Effector memory CD4-positive, alpha-beta T cell (primary cell): ENCODE results near the gene MUC4.
"Not testable (repeated sequence)": the region's sequence is repeated elsewhere in the genome, so short reads cannot be mapped to it uniquely, and the experiment has no call there.

Experiments
- DNase-seq, 3 donors: peaks; one replicate each; pipeline ENCODE4 v3.0.0-alpha.2; 2020
- H3K27ac ChIP-seq: 2 replicates; pipeline ENCODE4 v1.7.0; 2013; ENCODE audit warnings: mild to moderate bottlenecking, low read length, moderate library complexity; ENCODE audit not compliant: insufficient read depth, poor library complexity, severe bottlenecking
- H3K27me3 ChIP-seq: replicated peaks from 2 replicates; pipeline ENCODE4 v1.7.0; 2013; ENCODE audit warnings: mild to moderate bottlenecking, low read length; ENCODE audit not compliant: insufficient read depth, control insufficient read depth, poor library complexity, severe bottlenecking
- H3K36me3 ChIP-seq: 2 replicates; pipeline ENCODE4 v1.7.0; 2013; ENCODE audit warnings: mild to moderate bottlenecking, low read length, moderate library complexity; ENCODE audit not compliant: control insufficient read depth, insufficient read depth
- H3K4me1 ChIP-seq: 2 replicates; pipeline ENCODE4 v1.7.0; 2013; ENCODE audit warnings: low read length, mild to moderate bottlenecking; ENCODE audit not compliant: control insufficient read depth, insufficient read depth, poor library complexity, severe bottlenecking
- H3K4me3 ChIP-seq: 2 replicates; pipeline ENCODE4 v1.7.0; 2013; ENCODE audit warnings: low read length, low read depth, mild to moderate bottlenecking; ENCODE audit not compliant: insufficient read depth, poor library complexity, severe bottlenecking
- H3K9me3 ChIP-seq: 2 replicates; pipeline ENCODE4 v1.7.0; 2013; ENCODE audit warnings: mild to moderate bottlenecking, low read length, moderate library complexity; ENCODE audit not compliant: control insufficient read depth

MUC4 gene

DNA sequence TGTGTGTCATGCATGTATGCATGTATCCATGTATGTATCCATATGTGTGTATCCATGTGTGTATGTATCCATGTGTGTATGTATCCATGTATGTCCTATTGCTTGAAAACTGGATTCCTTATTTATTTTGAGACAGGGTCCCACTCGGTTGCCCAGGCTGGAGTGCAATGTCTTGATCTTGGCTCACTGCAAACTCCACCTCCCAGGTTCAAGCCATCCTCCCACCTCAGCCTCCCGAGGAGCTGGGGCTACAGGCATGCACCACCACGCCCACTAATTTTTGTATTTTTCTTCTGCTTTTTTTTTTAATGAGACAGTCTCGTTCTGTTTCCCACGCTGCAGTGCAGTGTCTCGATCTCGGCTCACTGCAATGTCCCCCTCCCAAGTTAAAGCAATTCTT, 56.8 kb downstream of the MUC4 start:
- H3K36me3 ChIP-seq: no peaks in the 10 kb centered on the region
- no peaks in the 10 kb centered on the region for H3K9me3 ChIP-seq
- H3K27ac ChIP-seq: no peak overlapping the region
- no peak for DNase-seq
- no peaks in the 10 kb centered on the region for H3K4me1 ChIP-seq
- peaks cover 2% of the 10 kb centered on the region for H3K27me3 ChIP-seq
- no peak overlapping the region for H3K4me3 ChIP-seq

DNA sequence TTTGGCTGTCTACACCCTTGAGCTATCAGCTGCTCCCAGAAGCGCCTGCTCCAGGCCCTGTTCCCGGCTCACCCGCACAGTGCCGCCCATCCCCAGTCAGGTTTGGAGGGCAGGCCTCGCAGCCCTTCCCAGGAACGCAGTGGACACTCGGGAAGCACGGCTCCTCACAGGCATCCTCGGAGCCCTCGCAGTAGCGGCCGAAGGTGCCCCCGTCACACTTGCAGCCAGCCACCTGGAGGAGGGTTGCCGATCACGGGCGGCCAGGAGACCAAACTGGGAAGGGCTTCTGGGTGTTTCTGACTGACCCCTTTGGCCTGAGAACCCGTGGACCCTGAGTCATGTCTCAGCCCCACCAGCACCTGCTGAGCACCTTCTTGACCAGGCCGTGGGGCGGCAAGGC, 57.6 kb downstream of the MUC4 start:
- no peak for DNase-seq
- no peaks in the 10 kb centered on the region for H3K36me3 ChIP-seq
- H3K9me3 ChIP-seq: no peaks in the 10 kb centered on the region
- no peaks in the 10 kb centered on the region for H3K4me1 ChIP-seq
- H3K27ac ChIP-seq: no peak overlapping the region
- H3K4me3 ChIP-seq: no peak overlapping the region
- H3K27me3 ChIP-seq: no peaks in the 10 kb centered on the region

DNA sequence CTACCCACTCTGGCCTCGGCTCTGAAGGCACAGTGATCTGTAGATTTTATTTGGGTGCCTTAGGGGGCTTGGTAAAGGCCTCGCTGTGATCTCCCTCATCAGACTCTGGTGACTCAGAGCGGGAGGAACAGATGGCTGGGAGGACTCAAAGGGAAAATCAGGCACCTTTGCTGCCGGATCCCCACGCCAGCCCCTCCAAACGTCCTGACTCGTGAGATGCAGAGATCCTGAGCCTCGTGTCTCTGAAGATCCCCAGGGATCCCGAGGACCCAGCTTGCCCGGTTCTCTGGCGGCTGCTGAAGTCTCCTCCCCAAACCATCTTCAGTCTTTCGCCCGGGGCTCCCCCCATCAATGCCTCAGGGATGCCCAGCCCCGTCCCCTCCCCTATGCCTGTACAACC, 58.1 kb downstream of the MUC4 start:
- no peaks in the 10 kb centered on the region for H3K4me1 ChIP-seq
- no peaks in the 10 kb centered on the region for H3K27me3 ChIP-seq
- H3K4me3 ChIP-seq: no peak overlapping the region
- DNase-seq: no peak
- no peak overlapping the region for H3K27ac ChIP-seq
- no peaks in the 10 kb centered on the region for H3K36me3 ChIP-seq
- H3K9me3 ChIP-seq: no peaks in the 10 kb centered on the region

DNA sequence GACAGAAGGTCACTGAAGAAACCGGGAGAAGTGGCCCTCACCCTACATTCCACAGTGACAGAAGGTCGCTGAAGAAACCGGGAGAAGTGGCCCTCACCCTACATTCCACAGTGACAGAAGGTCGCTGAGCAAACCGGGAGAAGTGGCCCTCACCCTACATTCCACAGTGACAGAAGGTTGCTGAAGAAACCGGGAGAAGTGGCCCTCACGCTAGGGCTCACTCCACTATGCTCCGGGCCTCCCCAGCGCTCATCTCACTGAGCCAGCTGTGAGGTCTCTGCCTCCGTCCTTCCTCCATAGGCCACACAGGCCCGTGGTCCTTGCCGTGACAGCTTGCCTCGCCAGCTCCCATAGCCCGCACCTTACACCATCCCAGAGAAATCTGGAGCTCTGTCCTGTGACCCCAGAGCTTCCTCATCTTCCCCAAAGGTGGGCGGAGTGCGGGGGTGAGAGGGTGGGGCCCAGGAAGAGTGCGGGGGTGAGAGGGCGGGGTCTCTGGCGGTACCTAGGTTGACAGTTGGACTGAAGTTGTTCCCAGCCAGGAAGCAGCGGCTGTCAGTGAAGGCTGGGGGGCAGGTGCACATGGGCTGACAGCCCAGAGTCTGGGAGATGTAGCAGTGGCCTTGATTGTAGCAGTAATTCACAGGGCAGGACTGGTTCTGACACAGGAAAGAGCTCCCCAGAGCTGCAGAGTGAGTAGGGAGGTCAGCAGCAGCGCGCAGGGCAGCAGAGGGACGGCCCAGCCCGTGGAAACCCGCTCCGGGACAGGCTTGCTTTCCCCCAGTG, 59.0 kb downstream of the MUC4 start:
- Histone ChIP-seq H3K27ac (no peak overlapping the region), H3K4me3 (no peak overlapping the region), H3K36me3 (no peaks in the 10 kb centered on the region), H3K27me3 (no peaks in the 10 kb centered on the region), H3K9me3 (no peaks in the 10 kb centered on the region), H3K4me1 (no peaks in the 10 kb centered on the region)
- DNase-seq: no peak

DNA sequence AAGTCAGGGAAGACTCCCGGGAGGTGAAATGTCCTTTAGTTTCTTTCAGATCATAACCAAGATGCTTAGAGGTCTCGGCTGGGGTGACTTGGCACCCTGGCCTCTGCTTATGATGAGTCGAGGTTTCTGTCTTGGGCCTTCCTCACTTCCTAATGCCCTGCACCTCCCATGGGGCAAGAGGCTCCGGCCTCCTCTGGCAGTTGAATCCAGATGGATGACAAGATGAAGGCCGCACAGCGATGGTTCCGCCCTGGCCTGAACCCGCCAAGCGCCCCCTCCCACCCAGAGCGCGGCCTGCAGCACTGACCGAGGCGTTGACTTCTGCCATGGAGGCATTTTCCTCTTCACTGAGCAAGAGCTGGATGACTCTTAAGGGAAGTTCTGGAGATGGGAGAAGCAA, 59.7 kb downstream of the MUC4 start:
- no peaks in the 10 kb centered on the region for H3K27me3 ChIP-seq
- H3K4me1 ChIP-seq: no peaks in the 10 kb centered on the region

DNA sequence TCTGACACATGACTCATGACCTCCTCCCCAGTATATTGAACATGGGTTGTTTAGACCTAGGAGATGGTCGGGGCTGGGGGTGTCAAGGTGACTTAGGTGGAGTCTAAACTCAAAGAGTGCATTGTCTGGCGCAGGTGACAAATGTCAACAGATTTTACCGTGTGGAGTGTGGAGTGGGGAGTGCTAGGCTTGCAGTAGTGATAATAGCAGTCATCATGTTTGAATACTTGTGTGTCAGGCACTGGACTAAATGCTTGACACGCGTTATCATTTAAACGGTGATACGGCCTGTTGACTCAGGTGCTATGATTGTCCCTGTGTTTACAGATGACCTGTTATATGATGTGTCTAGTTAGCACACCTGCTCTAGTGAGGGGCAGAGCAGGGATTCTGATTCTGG, 60.2 kb downstream of the MUC4 start:
- no peaks in the 10 kb centered on the region for H3K4me1 ChIP-seq
- H3K27me3 ChIP-seq: no peaks in the 10 kb centered on the region
- no peak overlapping the region for H3K4me3 ChIP-seq
- H3K27ac ChIP-seq: no peak overlapping the region
- no peak for DNase-seq
- no peaks in the 10 kb centered on the region for H3K9me3 ChIP-seq
- no peaks in the 10 kb centered on the region for H3K36me3 ChIP-seq

More for the DNA sequence above, 59.7 kb downstream of the MUC4 start:
- Histone ChIP-seq H3K36me3 (no peaks in the 10 kb centered on the region), H3K27ac (no peak overlapping the region), H3K9me3 (no peaks in the 10 kb centered on the region), H3K4me3 (no peak overlapping the region)
- no peak for DNase-seq

DNA sequence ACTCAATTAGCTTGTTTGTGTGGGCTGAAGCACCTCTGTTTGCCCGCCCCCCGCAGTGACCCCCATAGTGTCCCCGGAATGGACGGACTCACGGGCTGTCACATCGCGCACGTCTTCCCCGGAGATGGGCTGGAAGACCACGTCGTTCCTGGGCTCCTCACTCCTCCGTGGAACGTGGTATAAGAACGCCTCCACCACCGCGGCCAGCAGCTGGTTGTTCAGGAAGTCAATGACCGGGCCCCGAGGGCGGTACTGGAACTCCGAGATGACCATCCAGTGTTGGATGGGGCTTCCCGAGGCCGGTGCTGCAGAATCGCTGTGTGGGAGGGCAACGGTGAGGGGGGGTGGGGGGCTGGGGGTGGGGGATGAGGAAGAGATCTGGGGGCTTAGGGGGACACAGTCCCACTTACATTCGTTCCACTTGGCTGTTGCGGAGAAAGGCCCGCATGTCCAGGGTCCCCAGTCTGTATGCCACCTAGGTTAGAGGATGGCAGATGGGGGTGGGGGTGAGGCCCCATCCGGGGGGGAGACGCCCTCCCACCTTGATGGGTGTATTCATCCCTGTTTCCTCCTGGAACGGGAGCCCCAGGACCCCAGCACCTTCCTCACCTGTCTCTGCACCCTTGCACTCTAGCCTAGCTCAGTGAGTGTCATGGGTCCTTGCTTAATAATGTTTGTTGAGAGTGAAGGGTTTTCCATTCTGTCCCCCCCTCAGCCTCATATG, 60.8 kb downstream of the MUC4 start:
- H3K27me3 ChIP-seq: no peaks in the 10 kb centered on the region

DNA sequence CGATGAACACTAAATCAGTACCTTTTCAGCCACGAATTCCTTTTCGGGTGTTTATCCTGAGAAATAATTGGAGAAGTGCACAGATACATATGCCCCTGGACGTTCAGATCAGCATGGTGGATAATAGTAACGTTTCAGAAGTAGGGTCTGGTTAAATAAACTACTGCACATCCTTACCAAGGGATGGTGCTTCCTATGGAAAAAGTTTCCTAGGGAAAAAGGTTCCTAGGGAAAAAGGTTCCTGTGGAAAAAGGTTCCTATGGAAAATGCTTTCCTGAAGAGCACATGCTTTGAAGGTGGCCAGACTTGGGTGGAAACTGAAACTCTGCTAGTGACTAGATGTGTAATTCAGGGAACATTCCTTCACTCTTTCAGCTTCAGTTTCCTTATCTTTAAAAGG, 62.6 kb downstream of the MUC4 start:
- H3K27ac ChIP-seq, DNase-seq, H3K27me3 ChIP-seq: not testable (repeated sequence)

More for the DNA sequence above, 60.8 kb downstream of the MUC4 start:
- Histone ChIP-seq H3K4me1 (no peaks in the 10 kb centered on the region), H3K27ac (no peak overlapping the region), H3K36me3 (no peaks in the 10 kb centered on the region), H3K4me3 (no peak overlapping the region), H3K9me3 (no peaks in the 10 kb centered on the region)
- DNase-seq: no peak

DNA sequence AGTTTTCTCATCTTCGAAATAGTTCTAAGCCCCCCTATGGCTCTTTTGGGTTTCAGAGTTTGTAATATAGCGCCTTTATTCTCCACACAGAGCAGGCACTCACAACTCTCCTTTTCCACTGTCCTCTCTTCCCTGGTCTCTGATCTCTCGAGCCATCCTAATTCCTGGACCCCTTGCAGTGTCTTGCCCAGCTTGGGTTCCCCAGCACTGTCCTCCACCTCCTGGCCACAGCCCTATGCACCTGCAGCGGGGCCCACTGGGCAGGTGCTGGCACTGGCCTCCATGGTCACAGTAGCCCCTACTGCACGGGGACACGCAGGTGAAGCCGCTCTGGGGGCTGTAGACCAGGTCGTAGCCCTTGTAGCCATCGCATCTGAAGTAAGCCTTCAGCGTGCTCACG, 63.1 kb downstream of the MUC4 start:
- Histone ChIP-seq H3K27ac (no peak overlapping the region), H3K27me3 (no peaks in the 10 kb centered on the region), H3K9me3 (no peaks in the 10 kb centered on the region), H3K4me1 (no peaks in the 10 kb centered on the region), H3K4me3 (no peak overlapping the region), H3K36me3 (no peaks in the 10 kb centered on the region)
- DNase-seq: no peak

More for the DNA sequence above, 62.6 kb downstream of the MUC4 start:
- H3K36me3 ChIP-seq, H3K4me1 ChIP-seq, H3K9me3 ChIP-seq, H3K4me3 ChIP-seq: not testable (repeated sequence)

DNA sequence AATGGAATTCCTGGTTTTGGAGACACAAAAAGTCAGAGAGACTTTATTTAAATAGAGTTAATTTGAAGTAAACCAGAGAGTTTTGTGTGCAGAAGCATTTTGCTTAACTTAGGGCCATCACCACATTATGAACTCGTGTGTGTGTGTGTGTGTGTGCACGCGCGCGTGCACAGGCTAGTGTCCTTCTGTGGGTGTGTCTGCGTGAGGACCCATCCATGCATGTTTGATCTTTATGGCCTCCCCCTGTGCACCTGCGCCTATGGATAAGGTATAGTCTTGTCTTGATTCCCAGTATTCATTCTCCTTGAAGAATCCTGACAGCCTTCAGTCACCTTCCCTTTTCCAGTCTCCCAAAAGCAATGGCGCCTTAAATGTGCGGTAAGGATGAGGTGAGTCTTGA, 65.0 kb downstream of the MUC4 start:
- H3K36me3 ChIP-seq: no peaks in the 10 kb centered on the region
- no peaks in the 10 kb centered on the region for H3K9me3 ChIP-seq
- H3K27me3 ChIP-seq: no peaks in the 10 kb centered on the region
- H3K27ac ChIP-seq: no peak overlapping the region
- no peak for DNase-seq
- H3K4me3 ChIP-seq: no peak overlapping the region
- H3K4me1 ChIP-seq: no peaks in the 10 kb centered on the region
